Spleen (tissue), 11 donors: Measurements from ENCODE around the gene AK9. TPM values are rescaled to one million over a fixed set of nuclear protein-coding genes. Genes with fewer than 3 reads are reported as not detected.

Experiments used
- DNase-seq: peaks from one replicate; pipeline ENCODE4 v3.0.0-alpha.2; 2020
- H3K27ac ChIP-seq, 8 donors: fragments of 200-600 bp; sonication (generic) in 7 of 8; 1 replicate in 4 of 8; 2 replicates in 4 of 8; pipeline versions ENCODE4 v1.5.0 to v1.8.0; 2016 to 2021; ENCODE audit warnings: inconsistent platforms in 4 of 8, mild to moderate bottlenecking in 4 of 8, moderate library complexity in 1 of 8
- H3K27me3 ChIP-seq, 7 donors: fragments of 200-600 bp; sonication (generic) in 6 of 7; replicated peaks in 1 of 7; 1 replicate in 4 of 7; 2 replicates in 3 of 7; pipeline versions ENCODE4 v1.5.0 to v1.8.0; 2016 to 2021; ENCODE audit warnings: inconsistent platforms in 3 of 7, mild to moderate bottlenecking in 1 of 7
- H3K36me3 ChIP-seq, 6 donors: fragments of 200-600 bp; sonication (generic) in 5 of 6; 1 replicate in 4 of 6; 2 replicates in 2 of 6; pipeline versions ENCODE4 v1.5.0 to v1.8.0; 2016 to 2021; ENCODE audit warnings: inconsistent platforms in 2 of 6
- H3K4me1 ChIP-seq, 6 donors: fragments of 200-600 bp; sonication (generic) in 5 of 6; 1 replicate in 3 of 6; 2 replicates in 3 of 6; pipeline versions ENCODE4 v1.5.0 to v1.8.0; 2016 to 2021; ENCODE audit warnings: inconsistent platforms in 3 of 6
- H3K4me3 ChIP-seq, 8 donors: fragments of 200-600 bp; sonication (generic) in 7 of 8; 1 replicate in 4 of 8; 2 replicates in 4 of 8; pipeline versions ENCODE4 v1.5.0 to v1.8.0; 2016 to 2021; ENCODE audit warnings: inconsistent platforms in 4 of 8, mild to moderate bottlenecking in 4 of 8, moderate library complexity in 2 of 8
- H3K9me3 ChIP-seq, 8 donors: fragments of 200-600 bp; sonication (generic) in 7 of 8; 1 replicate in 4 of 8; 2 replicates in 4 of 8; pipeline versions ENCODE4 v1.5.0 to v1.8.0; 2016 to 2021; ENCODE audit warnings: inconsistent platforms in 4 of 8
- POLR2A ChIP-seq, 3 donors: fragments of 450-650 bp; IDR thresholded peaks; one replicate each; pipeline ENCODE4 v1.5.1; 2017; ENCODE audit warnings: antibody characterized with exemption in 3 of 3, mild to moderate bottlenecking in 1 of 3
- POLR2AphosphoS5 ChIP-seq, 3 donors: sonication (generic); formaldehyde crosslinking; IDR thresholded peaks; one replicate each; pipeline ENCODE4 v1.5.1; 2017; ENCODE audit warnings: antibody characterized with exemption in 3 of 3
- WGBS, 5 donors: extraction: QIAGEN DNeasy Blood & Tissue Kit in 3 of 5; methylation state at CpG; one replicate each; pipeline versions ENCODE4 v1.1.5 to v1.1.7; 2013 to 2018; 5-methylcytosine and 5-hydroxymethylcytosine counted together
- intact Hi-C: fragments of 100-400 bp; cut with DNase I; formaldehyde crosslinking; loops from one replicate; pipeline ENCODE4 v1.15.0; 2023; ENCODE audit warnings: low total_unique reads
- polyA plus RNA-seq, 3 donors: library from polyadenylated mRNA; stranded (reverse); fragments of 200-250 nt; gene quantifications; one replicate each; pipeline ENCODE4 v1.2.1, GENCODE V29; 2013
- total RNA-seq, 7 donors: library from RNA; depleted of rRNA in 3 of 7; stranded (reverse); fragments of >200 nt in 3 of 7; fragmentation: NEBNext Ultra II Directional in 4 of 7; extraction: Animal tissue kit (Norgen Biotek cat#: 25700) in 4 of 7; gene quantifications; one replicate each; pipeline versions ENCODE4 v1.1.0 to v1.2.1, GENCODE V29; 2016 to 2021
- TF ChIP-seq, protein P1 (sequence below), 11 experiments: fragments of 200-600 bp in 7 of 11; fragments of 450-650 bp in 4 of 11; sonication (generic) in 4 of 11; IDR thresholded peaks in 8 of 11; conservative IDR thresholded peaks in 3 of 11; 1 replicate in 7 of 11; 2 replicates in 4 of 11; pipeline versions ENCODE4 v1.4.0 to v1.8.0; 2016 to 2021; ENCODE audit warnings: antibody characterized with exemption in 11 of 11, inconsistent platforms in 4 of 11, mild to moderate bottlenecking in 1 of 11
- donor health status: healthy with polysubstance abuse.
- donor health status: DM: no; HTN: no; CAD: no; lungs with moderate emphysema.
- donor health status: DM: no; HTN: no; CAD: no.
- donor health status: Bipolar disorder and iron deficiency.
- donor health status: healthy.
- donor health status: DM: no; HTN: no; CAD: no.
- donor health status: DM: yes; HTN: yes; CAD: no.

The AK9 gene
- total and polyA plus RNA-seq, 10 donors, result 3.8 to 24.9 (median 11.5) TPM

DNA sequence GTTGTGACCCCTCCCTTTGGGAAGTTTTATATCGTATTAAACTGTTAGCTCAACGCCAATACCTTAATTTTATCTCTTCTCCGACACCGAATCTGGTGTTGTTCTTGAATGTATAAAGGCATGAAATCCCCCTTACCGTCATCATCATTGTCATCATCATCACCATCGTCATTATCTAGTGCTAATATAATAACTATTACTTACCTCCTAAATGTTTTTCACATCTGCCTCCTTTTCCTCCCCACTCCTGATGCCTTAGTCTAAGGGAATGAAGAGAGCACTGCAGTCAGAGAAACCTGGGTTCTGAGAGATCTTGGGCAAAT is 207.3 kb downstream of the AK9 start:
- TF ChIP-seq POLR2AphosphoS5 (IDR thresholded peaks at IDR 0.05) (no peak), POLR2A (IDR thresholded peaks at IDR 0.05) (no peak)
- TF ChIP-seq, protein P1, sequence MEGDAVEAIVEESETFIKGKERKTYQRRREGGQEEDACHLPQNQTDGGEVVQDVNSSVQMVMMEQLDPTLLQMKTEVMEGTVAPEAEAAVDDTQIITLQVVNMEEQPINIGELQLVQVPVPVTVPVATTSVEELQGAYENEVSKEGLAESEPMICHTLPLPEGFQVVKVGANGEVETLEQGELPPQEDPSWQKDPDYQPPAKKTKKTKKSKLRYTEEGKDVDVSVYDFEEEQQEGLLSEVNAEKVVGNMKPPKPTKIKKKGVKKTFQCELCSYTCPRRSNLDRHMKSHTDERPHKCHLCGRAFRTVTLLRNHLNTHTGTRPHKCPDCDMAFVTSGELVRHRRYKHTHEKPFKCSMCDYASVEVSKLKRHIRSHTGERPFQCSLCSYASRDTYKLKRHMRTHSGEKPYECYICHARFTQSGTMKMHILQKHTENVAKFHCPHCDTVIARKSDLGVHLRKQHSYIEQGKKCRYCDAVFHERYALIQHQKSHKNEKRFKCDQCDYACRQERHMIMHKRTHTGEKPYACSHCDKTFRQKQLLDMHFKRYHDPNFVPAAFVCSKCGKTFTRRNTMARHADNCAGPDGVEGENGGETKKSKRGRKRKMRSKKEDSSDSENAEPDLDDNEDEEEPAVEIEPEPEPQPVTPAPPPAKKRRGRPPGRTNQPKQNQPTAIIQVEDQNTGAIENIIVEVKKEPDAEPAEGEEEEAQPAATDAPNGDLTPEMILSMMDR (IDR thresholded peaks at IDR 0.05 in 8 of 11, conservative IDR thresholded peaks at IDR 0.05 in 3 of 11), result no peak
- intact Hi-C loops, result no loop called here
- peak overlapping the region; percentile 8 to 100 (median 62) for H3K4me3 ChIP-seq
- H3K9me3 ChIP-seq, result no peaks in the 10 kb centered on the region
- H3K4me1 ChIP-seq, result peaks cover 29 to 49% (median 46%) of the 10 kb centered on the region in 6 donors
- H3K27me3 ChIP-seq, result no peaks in the 10 kb centered on the region
- WGBS, 5 donors, result 1 to 13% (median 2%) methylated on average over 6 of the region's 6 CpGs
- H3K27ac ChIP-seq, result peak overlapping the region in 7 of 8 donors; percentile 3 to 95 (median 86)
- peaks cover 0 to 30% (median 8%) of the 10 kb centered on the region in 6 donors for H3K36me3 ChIP-seq
- no peak for DNase-seq

DNA sequence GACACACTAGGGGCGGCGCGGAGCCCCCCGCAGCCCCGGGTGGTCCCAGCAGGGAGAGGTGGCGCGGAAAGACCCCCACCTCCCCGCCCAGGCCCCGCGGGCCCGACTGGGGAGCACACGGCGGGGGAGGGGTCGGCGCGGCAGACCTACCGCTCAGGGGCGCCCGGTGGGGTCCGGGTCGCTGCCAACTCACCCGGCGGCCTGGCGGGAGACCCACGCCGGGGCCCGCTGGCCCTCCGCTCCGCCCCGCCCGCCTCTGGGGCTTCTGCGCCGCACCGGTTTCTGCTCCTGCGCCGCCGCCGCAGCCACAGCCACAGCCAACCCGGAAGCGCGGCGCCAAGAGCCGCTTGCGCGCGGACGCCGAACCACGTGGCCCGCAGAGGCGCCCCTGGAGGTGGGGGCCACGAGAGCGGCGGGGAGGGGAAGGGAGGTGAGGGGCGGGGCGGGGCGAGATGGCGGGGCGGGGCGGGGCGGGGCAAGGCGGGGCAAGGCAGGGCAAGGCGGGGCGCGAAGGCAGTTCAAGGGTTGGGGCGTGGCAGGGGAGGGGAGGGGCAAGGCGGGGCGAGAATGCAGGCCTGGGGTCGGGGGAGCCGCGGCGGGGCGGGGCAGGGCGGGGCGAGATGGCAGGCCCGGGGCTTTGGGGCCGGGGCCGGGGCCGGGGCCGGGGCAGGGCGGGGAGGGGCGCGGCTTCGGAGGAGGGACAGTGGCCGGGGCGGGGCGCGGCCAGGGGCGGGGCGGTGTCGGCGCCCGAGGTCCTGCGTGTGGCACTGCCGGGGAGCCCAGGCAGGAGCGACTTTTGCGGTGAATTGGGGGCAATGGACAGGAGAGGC is 207.9 kb downstream of the AK9 start, which contains the start of gene ZBTB24:
TSS of gene ZBTB24 (minus strand) at position 315 of the 830 bp plus-strand sequence. CDS start 1,193 bp downstream, outside the sequence.
- intact Hi-C loops, result no loop called here
- Histone ChIP-seq H3K4me3 (peak within 1 kb of the TSS; percentile 68 to 100 (median 95)), H3K36me3 (peaks cover 0 to 36% (median 8%) of the 10 kb centered on the region in 6 donors), H3K27me3 (no peaks in the 10 kb centered on the region), H3K4me1 (peaks cover 35 to 55% (median 52%) of the 10 kb centered on the region in 6 donors), H3K9me3 (no peaks in the 10 kb centered on the region), H3K27ac (peak within 1 kb of the TSS; percentile 80 to 95 (median 88))
- WGBS, 5 donors, result 0 to 2% (median 1%) methylated on average over 23 to 94 of the region's 97 CpGs
- TF ChIP-seq POLR2A (IDR thresholded peaks at IDR 0.05), result peak in 1 of 3 donors; percentile 79
- TF ChIP-seq, protein P1 (IDR thresholded peaks at IDR 0.05 in 8 of 11, conservative IDR thresholded peaks at IDR 0.05 in 3 of 11), result peak in 1 of 11 experiments; percentile 8
- peak; percentile 92 to 94 (median 93) for TF ChIP-seq POLR2AphosphoS5 (IDR thresholded peaks at IDR 0.05)
- DNase-seq, result peak; percentile 99

DNA sequence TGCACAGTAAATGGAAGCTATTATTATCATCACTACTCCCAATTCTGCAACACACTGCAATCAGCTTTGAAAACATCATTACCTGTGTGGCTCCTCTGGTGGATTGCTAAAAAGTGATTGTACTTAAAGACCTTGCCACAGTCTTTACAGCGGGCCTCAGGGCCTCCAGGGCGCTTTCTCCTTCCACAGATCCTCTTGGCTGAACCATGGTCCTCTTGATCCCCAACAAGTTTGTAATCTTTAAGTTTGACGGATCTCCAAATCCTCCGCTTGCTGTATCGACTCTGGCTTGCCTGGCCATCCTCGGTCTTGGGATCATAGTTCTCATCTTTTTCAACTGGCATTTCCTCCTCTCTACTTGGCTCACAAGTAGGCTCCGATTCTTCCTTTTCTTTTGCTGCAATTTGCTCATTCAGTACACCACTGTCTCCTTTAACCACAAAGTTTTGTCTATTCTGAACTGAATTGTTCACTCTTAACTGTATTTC is 210.0 kb downstream of the AK9 start:
- Histone ChIP-seq H3K27me3 (no peaks in the 10 kb centered on the region), H3K4me3 (peak overlapping the region in 4 of 8 donors; percentile 5 to 90 (median 62)), H3K27ac (no peak overlapping the region), H3K36me3 (peaks cover 0 to 57% (median 16%) of the 10 kb centered on the region in 6 donors), H3K4me1 (peaks cover 42 to 75% (median 72%) of the 10 kb centered on the region in 6 donors), H3K9me3 (no peaks in the 10 kb centered on the region)
- no peak for DNase-seq
- intact Hi-C loops, result no loop called here
- 87 to 95% (median 91%) methylated on average over 7 of the region's 7 CpGs for WGBS, 5 donors
- TF ChIP-seq POLR2A (IDR thresholded peaks at IDR 0.05) (no peak), POLR2AphosphoS5 (IDR thresholded peaks at IDR 0.05) (no peak)
- TF ChIP-seq, protein P1 (IDR thresholded peaks at IDR 0.05 in 8 of 11, conservative IDR thresholded peaks at IDR 0.05 in 3 of 11), result no peak
